ENCODE measurements around the gene HTRA2.

Gene HTRA2

DNA sequence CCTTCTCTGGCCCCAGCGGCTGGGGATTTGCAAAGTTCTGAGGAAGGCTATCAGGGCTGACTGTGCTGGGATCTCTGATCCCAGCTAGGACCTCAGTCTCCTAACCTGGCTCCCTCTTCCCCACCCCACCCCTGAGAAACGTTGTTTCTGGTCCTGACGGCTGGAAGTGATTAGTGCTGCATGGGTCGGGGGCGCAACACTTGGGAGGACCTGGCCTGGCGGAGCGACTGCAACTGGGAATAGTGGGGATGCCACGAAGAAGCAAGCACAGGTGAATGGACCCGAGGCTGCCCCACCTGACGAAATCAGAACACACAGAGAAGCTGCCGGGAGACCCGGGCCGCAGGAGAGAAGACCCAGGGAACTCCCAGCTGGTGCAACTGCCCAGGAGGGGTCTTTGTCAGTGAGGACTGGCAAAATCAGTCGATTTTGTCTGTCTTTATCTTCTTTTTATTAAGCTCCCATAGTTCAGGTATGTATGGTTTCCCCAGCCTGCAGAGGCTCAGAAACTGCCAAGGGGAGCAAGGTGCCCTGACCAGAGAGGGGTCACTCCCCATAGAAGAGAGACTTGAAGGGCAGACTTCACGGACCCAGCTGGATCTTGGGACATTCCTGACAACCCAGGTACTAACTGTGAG is 29.7 kb upstream of the HTRA2 start:
- no peak for DNase-seq

DNA sequence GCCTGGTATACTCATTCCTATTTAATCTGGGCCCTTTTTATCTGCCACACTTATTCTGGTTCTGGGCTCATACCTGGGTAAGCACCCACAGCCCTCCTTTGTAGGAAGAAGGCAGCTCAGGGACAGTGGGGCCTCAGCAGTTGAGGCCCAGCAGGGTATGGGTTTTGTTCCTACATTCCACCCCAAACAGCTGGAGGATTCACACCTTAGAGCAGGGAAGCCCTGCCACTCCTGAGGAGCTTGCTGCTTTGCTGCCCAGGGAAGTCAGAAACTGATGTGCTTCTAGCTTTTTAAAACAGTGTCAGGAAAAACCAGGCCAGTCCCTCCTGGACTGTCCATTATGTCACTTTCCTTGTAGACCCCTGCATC is 29.2 kb upstream of the HTRA2 start:
- DNase-seq, result no peak

DNA sequence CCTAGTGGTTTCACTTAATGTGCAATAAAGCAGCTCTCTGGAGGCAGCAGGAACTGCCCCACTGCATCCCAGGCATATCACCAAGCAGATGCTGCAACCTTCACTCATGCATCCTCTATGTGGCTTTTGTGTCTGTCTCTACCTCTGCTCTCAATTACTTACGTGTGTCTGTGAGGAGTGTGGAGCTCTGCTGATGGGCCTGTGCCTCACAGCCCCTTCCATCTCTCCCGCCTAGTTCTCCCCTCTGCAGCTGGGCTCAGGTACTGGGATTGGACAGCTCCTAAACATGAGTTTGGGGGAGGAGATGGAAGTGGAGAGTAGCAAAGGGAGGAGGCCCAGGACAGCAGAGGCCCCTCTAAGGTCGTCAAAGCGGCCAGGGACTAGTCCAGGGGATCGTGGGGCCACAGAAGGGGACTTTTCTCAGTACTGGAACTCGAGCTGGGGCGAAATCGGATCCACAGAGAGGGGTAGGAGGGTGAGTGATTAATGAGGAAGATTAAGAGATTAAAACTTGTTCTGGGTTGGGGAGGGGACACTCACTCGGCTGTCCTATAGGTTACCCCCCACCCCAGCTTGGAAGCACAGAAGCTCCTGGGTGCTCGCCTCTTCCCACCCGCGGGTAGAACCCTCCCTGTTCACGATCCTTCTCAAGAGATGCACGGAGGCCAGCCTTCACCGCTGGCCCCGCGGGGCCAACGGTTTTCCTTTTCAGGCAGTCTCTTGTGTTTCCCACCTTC is 28.2 kb upstream of the HTRA2 start:
- no peak for DNase-seq

DNA sequence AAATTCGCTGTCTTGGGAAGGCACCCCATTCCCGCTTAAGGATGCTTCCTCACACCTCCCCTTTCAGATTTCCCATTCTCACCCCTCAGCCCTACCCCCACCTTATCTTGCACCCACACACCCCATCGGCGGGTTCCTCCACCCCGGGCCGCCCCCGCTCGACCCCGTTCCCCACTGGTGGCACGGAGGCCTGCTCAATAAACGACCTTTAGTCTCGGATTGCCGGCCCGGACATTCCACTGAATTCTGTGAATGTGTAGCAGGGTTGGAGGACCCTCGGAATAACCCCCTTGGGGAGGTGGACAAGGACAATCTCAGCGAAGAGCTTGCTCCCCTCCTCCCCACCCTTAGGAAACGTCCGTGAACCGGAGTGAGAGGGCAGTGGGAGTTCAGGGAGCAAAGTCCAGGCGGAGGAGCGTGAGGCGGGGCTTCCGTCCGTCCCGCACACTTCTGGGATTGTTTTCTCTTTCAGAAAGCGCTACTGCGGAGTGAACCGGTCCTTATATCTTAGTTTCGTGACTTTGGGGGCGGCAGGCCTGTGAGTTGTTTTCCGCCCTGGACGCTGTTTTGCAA is 27.5 kb upstream of the HTRA2 start:
- no peak for DNase-seq

DNA sequence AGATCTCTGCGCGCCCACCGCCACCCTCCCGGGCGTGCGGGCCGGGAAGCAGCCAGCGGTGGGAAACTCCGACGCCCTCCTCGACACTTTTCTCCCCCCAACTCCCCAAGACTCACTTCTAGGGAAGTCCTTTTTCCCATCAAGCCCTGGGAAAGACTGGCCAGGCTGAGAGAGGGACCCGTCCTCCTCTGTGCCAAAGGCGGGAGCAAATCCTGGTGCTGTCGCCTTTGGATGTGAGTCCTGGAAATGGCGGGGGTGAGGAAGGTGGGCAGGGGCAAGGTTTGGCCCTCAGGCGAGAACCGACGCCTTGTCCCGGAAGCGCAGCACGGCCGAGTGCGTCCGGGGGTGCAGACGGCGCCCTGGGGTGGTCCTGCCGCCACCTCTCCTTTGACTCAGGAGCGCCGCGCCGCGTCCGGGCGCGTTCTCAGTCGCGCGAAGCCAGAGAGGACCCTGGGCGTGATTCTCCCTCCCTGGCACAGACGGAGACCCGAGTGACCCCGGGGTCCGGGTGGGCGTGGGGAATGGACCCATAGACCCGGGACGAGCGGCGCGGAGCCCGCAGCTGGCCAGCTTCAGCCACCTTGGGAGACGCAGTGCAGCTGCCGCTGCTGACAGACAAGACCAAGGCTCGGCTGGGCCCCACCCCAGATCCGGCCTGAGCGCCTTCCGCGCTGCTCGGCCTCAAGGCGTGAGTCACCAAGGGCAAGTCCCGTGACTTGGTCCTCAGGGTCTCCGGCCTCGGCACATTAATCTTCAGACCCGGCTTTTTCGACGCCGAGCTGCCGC is 26.8 kb upstream of the HTRA2 start:
- DNase-seq, result peak in 1 of 56 donors; percentile 7

DNA sequence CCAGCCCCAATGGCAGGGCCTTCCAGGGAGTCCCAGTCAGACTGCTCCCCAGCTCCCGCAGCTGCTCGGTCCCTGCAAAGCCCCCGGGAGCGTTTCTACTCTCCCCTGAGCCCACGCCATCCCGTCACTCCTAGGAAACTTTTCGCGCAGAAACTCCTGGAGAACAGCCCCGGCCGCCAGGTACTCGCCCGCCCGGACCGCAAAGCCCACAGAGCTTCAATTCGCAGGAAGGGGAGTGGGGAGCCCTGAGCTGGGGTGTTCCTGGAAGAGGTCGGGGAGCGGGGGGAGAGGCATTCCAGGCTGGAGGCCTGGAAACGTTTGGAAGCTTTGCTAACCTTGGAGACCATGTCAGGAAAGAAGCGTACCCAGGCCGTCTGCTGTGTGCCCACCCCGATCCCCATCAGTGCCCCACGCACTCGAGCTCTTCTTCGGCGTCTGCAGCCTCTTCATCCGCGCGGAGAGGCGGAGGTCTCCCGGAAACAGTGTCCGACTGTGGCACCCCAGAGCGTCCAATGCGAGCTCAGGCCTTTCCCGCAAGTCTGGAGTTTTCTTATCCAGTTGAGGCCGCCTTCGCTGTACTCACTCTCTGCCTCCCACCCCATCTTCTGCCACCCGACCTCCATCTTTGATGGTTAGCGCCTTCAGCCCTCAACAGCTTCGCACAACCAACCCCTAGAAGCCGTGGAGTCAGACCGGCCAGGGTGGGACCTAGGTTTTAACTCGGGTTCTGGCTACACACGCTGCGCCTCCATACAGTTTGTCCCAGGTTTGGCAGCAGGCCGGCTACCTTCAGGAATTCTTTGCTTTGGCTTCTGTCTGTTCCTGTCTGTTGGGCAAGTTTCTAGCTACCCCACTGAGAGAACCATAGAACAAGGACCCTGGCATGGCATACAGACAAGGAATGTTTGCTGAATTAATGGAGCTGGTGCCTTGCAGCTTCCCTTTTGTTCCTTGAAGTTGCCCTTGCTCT is 25.9 kb upstream of the HTRA2 start:
- no peak for DNase-seq

DNA sequence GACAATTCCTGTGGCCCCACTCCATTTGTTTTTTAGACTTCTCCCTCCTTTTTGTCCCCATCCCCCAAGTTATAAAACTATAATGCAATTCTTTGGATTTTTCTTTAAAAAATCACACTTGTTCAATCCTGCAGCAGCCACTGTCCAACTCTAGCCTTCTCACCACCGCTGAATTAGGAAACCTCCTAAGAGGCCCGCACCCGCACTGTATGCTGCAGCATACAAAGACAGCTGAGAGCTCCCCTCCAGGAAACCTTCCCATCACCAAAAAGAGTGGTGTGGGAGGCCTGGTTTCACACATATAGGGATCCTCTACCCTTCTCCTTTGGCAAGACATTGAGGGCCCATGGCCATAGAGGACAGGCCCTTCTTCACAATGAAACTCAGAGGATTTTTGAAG is 25.1 kb upstream of the HTRA2 start:
- no peak for DNase-seq

DNA sequence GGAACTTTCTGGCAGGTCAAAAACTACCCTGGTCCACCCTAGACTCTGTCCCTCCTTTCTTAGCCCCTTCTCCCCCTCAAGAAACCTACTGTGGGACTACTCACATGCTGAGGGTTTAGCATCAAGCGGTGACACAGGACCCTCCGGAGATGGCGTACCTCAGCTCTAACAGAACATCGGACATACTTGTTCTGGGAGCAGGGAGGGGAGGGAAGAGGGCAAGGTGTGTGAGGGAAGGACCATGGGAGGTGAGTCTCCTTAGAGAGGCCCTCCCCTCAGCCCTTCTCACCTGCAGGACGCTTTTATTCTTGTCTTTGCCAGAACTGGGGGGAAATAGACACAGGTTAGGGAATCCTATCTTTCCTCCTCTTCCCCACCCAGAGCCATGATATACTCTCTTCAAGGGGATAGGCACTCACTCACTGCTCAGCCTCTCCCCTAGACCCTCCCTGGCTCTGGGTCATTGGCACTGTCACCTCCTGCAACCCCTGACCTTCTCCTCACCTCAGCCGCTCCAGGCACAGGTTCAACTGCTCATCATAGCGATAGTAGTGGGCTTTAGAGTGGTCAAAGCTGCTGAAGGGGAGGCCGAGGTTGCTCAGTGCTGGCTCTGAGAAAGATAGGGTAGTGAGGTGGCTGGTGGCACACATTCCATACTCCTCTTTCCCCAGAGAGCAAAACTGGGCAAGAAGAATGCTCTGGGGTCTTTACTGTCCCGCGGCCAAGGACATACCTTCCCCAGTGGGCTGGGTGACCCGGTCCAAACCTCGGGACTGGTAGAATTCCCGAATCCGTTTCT is 24.1 kb upstream of the HTRA2 start:
- DNase-seq, result no peak

DNA sequence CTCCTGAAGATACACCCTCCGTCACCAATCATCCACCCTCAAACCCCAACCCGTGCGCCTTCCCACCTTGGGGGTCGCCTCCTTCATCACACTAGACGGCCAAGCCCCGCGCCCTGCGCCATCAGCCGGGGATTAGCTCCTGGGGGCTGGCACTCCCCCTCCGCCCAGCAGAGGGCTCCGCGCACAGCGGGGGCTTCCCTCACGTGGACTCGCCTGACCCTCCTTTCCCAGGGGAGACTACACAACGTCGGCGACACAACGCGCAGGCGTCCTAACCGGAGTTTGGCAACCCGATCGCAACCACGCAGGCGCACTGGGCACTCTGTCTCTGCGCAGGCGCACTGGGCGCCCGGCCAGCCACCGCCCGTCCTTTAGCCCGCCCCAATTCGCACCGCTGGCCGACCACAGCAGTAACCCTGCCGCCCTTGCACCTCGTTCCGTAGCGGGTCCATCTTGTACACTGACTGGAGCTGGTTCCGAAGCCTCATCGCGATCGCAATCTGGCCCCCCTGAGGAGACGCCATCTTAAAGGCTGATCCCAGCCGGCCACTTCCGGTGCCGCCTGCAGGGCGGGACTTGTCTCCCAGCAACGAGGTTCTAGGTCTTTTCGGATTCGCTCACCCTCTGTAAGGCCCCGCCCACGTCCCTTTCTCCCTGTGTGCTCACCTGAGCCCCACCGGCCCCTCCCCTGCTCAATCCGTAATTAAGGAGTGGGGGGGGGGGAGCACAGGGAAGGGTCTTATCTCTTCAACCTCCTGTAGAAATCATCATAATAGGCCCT is 22.4 kb upstream of the HTRA2 start, which contains the start of gene PCGF1:
PCGF1 (minus strand) TSS at position 551 of the 781 bp plus-strand sequence; CDS start at position 524, 27 bp downstream.
- peak; percentile 61 to 99 (median 94) for DNase-seq

DNA sequence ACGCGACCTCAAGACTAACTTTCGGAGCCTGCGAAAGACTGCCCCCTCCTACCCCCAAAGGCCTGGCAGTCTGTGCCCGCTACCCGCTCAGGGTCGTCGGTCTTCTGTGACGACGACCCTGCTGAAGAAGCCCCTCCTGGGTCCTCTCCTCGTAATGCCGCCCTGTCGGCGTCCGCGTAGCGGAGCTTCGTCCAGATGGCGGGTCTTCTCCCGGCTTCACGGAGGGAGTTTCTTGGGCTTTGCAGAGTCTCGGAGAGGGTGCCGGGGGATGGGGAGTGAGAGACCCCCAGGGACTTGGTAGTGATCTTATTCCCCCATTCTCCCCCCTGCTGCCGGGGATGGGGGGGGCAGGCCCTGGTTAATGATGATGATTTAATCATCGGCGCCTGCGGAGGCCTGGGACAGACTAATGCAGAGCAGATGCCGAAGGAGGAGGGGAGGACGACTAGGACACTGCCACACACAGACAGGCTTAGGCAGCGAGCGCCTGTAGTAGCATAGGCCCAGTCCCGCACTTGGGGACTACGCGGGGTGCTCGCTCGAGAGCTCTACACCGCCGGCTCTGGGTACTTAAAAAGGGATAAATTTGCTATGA is 21.7 kb upstream of the HTRA2 start:
- DNase-seq, result peak in 25 of 56 donors; percentile 5 to 60 (median 35)

DNA sequence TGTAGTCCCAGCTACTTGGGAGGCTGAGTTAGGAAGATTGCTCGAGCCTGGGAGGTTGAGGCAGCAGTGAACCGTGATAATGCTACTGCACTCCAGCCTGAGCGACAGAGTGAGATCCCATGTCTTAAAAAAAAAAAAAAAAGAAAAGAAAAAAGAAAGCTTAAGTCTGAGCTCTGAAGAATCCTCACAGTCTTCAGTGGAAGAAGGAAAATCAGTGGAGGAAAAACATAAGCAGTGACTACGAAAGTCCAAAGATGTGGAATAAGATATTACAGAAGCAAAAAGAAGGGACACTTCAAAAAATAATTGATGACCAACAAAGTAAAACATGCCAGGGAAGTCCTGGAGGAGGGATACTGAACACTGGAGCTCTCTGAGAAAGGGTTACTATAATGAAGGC is 19.5 kb upstream of the HTRA2 start:
- no peak for DNase-seq

DNA sequence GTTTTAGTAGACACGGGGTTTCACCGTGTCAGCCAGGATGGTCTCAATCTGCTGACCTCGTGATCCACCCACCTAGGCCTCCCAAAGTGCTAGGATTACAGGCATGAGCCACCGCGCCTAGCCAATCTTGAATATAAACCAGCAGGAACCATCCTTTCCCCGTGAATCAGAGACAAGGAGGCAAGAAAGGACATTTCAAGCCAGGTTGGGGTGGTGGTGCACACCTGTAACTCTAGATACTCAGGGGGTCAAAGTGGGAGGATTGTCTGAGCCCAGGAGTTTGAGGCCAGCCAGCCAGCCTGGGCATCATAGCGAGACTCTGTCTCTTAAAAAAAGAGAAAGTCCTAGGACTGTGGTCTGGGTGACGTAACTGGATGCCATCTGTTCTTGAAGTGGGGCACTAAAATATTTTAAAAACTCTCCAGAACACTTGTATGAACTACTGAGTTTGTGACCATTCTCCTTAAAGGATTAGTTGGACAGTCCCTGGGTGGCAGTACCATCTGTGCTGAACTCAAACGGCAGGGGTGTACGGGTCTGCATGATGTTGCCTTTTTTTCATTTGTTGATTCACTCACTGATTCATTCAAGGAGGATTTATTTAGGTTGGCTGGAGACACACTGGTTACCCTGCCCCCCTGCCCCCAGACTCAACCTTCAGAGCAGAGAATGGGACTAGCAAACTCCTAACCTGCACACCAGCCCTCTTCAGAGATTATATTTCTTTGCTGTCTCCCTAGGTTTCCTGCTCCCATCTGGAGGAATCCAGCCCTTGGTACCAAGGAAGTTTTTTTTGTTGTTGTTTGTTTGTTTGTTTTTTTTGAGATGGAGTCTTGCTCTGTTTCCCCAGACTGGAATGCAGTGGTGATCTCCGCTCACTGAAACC is 18.4 kb upstream of the HTRA2 start:
- DNase-seq, result no peak

DNA sequence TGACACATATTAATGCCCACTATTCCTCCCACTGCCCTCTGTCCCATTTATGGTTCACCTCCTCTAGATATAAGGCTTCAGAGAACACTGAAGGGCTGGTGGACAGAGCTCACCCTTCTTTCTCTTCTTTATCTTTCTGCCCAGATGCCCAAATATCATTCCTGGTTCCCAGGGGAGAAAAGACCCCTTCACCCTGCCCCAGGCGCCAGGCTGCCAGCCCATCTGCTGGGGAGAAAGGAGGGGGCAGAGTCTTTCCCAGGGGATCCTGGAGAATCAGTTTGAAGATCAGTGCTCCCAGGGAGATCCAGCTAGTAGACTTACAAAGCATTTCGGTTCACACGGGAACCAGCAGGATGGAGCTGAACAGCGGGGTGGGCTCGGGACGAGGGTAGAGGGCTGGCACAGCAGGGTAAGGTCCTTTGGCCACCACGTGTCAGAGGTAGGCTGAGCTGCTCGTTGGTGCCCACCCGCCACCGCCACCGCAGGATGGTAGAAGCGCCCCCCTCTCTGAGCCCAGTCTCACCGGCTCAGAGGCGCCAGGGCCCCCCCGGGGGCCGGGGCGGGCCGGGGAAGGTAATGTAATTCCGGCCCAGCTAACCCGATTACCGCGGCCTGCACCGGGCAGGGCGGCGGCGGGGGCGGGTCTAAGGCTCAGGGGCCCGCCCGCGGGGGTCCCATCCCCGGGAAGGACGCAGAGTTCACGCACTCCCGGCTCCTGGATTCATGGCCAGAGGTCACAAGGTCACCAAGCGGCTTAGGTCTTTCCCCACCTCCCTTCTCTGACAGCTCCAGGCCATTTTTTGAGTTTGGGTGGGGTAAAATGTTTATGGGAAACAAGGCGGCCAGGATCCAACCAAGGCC is 16.8 kb upstream of the HTRA2 start:
- DNase-seq, result no peak

DNA sequence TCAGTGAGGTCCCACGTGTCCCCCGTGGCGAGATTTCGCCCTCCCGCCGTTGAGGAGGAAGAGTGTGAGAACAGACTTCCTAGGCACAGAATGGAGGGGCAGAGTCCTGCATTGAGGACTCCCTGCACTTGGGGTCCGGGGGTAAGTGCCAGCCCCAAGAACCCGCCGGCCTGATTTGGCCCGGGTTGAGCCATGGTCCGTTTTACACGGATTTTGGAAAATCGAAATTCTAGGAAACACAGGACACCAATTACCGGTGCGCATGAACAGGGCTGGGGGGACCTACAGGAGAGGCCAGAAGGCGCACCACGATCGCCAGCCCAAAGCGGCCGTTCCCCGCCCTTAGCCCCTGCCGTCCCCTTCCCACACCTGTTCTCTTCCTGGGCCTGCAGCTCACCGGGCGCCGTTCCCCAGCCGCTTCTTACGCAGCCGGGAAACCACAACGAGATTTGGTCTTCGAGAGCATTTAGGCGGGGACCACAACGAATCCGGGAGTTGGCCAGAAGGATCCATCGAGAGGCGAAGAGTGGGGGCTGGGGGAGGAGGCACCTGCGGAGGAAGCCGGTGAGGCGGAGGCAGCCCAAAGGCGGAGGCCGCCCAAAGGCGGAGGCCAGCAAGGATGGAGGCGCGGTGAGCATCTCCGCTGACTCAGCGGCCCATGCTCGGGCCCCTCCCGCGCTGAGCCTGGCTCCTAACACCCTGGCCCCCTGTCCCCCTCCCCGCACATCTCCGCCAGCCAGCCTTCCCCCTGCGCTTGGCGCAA is 15.9 kb upstream of the HTRA2 start:
- no peak for DNase-seq

DNA sequence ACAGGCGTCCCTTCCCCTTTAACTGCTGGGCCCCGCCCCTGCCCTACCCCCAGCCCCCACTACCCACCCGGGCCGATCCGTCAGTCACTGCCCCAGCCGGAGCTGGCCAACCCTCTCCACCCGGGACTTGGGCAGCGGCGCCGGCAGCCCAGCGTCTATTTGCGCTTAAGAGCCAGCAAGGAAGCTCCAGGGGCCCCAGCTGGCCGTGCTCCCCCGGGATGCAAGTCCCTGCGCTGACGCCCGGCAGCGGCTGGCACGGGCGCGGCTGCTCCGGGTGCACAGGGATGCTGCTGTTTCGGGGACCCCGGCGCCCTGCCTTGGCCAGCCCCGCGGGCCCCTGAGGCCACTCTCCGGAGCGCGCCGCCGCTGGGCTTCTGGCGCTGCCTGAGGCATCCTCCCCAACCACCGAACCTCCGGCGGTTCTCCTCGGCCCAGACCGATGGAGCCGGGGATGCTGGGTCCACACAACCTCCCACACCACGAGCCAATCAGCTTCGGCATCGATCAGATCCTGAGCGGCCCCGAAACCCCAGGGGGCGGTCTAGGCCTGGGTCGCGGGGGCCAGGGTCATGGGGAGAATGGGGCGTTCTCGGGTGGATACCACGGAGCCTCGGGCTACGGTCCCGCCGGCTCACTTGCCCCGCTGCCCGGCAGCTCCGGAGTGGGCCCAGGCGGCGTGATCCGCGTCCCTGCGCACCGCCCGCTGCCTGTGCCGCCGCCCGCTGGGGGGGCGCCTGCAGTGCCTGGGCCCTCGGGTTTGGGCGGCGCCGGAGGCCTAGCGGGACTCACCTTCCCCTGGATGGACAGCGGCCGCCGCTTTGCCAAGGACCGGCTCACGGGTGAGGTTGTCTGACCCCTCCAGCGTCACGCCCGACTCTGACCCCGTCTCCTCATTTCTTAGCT is 15.1 kb upstream of the HTRA2 start, which contains the start of gene TLX2:
TLX2 (plus strand) TSS at position 83 of the 903 bp plus-strand sequence; CDS start at position 440, 357 bp downstream.
- DNase-seq, result no peak
